ENCODE data around the gene LRRC7. TPM values are rescaled to one million over a fixed set of nuclear protein-coding genes. Genes with fewer than 3 reads are reported as not detected.
"Not testable (repeated sequence)": the region's sequence is repeated elsewhere in the genome, so short reads cannot be mapped to it uniquely, and the experiment has no call there.

Gene LRRC7
- total RNA-seq, 4 donors from 2014 or later = 0.11 to 0.88 (median 0.36) TPM

DNA sequence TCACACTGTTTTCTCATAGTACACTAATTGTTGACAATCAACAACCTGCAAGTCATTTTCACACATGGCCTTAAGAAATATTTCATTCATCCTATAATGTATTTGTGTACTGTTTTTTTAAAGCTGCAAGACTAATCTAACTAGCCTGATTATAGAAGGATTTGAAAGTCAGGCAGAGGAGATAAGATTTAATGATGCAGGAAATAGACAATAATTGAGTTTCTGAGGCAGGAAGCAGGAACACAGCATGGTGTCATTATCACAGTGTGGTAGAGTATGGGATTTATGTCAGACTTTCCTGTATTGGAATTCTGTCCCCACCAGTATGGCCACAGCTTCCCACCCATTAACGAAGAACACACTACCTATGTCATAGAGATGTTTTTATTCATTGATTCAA is 138.8 kb downstream of the LRRC7 start:
- H3K4me3 ChIP-seq (ENCODE audit: low read depth, poor library complexity, severe bottlenecking) = no peak overlapping the region
- no peak for DNase-seq (ENCODE audit: low spot score in 2 of 2)
- 47 to 60% methylated on average over 1 of the region's 1 CpG for WGBS, 2 donors
- TF ChIP-seq, protein P1, sequence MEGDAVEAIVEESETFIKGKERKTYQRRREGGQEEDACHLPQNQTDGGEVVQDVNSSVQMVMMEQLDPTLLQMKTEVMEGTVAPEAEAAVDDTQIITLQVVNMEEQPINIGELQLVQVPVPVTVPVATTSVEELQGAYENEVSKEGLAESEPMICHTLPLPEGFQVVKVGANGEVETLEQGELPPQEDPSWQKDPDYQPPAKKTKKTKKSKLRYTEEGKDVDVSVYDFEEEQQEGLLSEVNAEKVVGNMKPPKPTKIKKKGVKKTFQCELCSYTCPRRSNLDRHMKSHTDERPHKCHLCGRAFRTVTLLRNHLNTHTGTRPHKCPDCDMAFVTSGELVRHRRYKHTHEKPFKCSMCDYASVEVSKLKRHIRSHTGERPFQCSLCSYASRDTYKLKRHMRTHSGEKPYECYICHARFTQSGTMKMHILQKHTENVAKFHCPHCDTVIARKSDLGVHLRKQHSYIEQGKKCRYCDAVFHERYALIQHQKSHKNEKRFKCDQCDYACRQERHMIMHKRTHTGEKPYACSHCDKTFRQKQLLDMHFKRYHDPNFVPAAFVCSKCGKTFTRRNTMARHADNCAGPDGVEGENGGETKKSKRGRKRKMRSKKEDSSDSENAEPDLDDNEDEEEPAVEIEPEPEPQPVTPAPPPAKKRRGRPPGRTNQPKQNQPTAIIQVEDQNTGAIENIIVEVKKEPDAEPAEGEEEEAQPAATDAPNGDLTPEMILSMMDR (IDR thresholded peaks at IDR 0.05) = no peak
- no peak for TF ChIP-seq POLR2A (IDR thresholded peaks at IDR 0.05)
- intact Hi-C loops (cut with DNase I; ENCODE audit: low total_unique reads) = no loop called here

DNA sequence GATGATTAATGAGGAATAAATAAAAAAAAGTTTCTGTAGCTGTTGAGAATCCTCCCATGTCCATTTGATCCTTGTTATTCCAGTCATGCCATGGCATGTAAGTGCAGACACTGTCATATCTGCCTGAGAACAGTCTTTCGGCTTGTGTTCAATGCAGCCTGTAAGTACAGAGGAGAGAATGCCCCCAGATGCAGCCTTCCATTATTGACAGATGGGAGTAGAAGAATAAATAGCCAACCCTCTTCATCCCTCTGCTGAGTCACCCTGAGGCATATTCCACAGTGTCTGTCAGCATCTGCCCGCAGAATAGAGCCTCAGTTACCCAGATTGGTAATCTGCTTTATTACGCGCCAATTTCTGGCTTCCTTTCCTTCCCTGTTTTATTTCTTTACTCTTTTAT is 139.4 kb downstream of the LRRC7 start:
- 84 to 87% methylated on average over 4 of the region's 4 CpGs for WGBS, 2 donors
- intact Hi-C loops (cut with DNase I; ENCODE audit: low total_unique reads) = no loop called here
- TF ChIP-seq POLR2A (IDR thresholded peaks at IDR 0.05) = no peak
- TF ChIP-seq, protein P1 (IDR thresholded peaks at IDR 0.05) = no peak
- no peak overlapping the region for H3K4me3 ChIP-seq (ENCODE audit: low read depth, poor library complexity, severe bottlenecking)
- DNase-seq (ENCODE audit: low spot score in 2 of 2) = no peak

DNA sequence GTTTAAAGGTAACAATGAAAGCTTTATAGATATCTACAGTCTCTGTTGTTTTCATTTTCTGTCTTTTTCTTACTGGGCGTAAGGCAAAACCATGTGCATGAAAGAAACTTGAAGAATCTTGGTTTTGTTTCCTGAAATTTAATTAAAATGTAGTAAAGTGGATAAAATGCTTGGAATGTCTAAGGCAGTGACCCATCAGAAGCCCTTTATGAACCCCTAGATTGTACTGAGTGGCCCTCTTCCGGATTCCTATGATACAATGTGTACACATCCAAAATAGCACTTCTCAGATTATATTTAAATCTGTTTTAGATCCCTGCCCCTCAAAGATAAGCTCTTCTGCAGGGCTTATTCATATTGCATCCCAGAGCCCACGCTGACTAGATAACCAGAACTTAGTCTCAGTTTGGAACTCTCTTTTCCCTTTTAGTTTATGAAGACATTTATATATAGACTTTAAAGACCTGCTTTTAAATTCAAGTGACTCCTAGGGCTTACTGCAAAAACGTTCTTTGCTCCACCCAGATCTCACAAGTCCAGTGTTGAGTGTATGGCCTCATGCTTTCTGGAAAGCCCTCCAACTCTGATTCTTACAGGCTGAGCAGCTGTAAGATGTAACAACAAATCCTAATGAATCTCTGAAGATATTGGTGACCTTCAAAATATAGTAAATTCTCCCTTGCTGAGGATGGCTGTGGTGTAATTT is 142.9 kb downstream of the LRRC7 start:
- WGBS, 2 donors = 57% methylated on average over 4 of the region's 4 CpGs
- no peak for DNase-seq (ENCODE audit: low spot score in 2 of 2)
- TF ChIP-seq, protein P1 (IDR thresholded peaks at IDR 0.05) = no peak
- no peak for TF ChIP-seq POLR2A (IDR thresholded peaks at IDR 0.05)
- H3K4me3 ChIP-seq (ENCODE audit: low read depth, poor library complexity, severe bottlenecking) = no peak overlapping the region
- intact Hi-C loops (cut with DNase I; ENCODE audit: low total_unique reads) = no loop called here

DNA sequence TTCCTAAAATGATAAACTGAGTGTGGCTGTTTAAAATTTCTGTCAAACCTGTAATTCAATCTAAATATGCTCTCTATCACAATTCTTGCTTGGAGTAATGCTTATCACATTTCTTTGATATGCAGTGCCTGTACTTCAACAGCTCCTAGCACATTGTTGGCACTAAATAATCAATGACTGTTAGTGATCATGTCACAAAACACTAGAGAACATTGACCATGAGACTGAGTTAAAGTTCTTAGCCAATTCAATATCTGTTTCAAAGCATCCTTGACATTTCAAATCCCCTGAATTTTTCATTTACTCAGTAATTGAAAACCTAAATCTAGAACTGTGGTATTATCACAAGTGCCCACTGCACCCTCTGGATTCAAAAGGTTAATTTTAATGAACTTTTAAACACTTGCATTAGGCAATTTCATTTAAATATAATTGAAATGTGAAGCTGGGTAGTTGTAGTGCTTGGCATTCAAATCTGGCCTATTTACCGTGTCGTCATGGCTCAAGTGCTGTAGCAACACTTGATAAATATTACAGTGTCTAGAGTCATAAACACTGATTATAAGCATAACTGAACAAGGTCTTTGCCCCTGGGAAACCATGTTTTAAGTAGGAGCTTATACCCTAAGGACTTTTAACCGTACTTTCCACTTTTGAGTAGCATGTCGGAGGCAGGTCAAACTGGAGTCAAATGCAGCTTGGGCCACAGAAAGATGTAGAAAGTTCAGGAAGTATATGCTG is 143.6 kb downstream of the LRRC7 start:
- H3K4me3 ChIP-seq (ENCODE audit: low read depth, poor library complexity, severe bottlenecking) = no peak overlapping the region
- intact Hi-C loops (cut with DNase I; ENCODE audit: low total_unique reads) = no loop called here
- TF ChIP-seq, protein P1 (IDR thresholded peaks at IDR 0.05) = no peak
- no peak for TF ChIP-seq POLR2A (IDR thresholded peaks at IDR 0.05)
- no peak for DNase-seq (ENCODE audit: low spot score in 2 of 2)
- WGBS, 2 donors = 50 to 54% methylated on average over 4 of the region's 4 CpGs

DNA sequence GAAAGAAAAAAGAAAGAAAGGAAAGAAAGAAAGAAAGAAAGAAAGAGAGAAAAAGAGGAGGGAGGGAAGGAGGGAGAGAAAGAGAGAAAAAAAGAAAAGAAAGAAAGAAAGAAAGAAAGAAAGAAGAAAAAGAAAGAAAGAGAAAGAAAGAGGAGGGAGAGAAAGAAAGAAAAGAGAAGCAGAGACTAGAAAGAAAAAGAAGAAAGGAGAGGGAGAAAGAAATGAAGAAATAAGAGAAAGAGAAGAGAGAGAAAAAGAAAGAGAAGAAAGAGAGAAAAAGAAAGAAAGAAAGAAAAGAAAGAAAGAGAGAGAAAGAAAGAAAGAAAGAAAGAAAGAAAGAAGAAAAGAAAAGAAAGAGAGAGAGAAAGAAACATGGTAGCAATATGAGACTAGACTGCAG is 150.1 kb downstream of the LRRC7 start:
- H3K4me3 ChIP-seq (ENCODE audit: low read depth, poor library complexity, severe bottlenecking); intact Hi-C loops (cut with DNase I; ENCODE audit: low total_unique reads); DNase-seq (ENCODE audit: low spot score in 2 of 2): not testable (repeated sequence)

DNA sequence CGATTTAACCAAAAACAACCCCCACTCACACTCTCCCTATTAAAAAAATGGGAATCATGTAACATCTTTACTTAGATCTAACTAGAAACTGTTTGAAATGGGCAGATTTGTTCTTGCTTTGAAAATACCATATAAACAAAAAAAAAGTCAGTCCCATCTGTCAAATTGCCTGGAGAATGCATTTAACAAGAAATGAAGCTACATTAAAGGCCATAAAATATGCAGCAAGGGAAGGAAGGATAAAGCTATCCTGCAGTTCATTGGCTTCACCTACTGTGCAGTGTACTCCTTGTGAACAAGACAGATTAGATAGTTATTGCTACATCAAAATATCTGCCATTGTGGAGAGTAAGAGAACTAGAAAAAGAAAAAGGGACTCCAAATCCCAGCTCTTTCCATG is 160.5 kb downstream of the LRRC7 start:
- no peak for DNase-seq (ENCODE audit: low spot score in 2 of 2)
- intact Hi-C loops (cut with DNase I; ENCODE audit: low total_unique reads) = no loop called here
- no peak overlapping the region for H3K4me3 ChIP-seq (ENCODE audit: low read depth, poor library complexity, severe bottlenecking)
- no peak for TF ChIP-seq POLR2A (IDR thresholded peaks at IDR 0.05)
- TF ChIP-seq, protein P1 (IDR thresholded peaks at IDR 0.05) = no peak
- 30 to 41% methylated on average over 1 of the region's 1 CpG for WGBS, 2 donors
